GM19372 (cell line): ENCODE results near the gene MIGA2.

ENCODE experiments used
- ATAC-seq: cut with Tn5 transposase; IDR thresholded peaks from one replicate; pipeline ENCODE4 v1.9.1; 2021; ENCODE audit warnings: mild to moderate bottlenecking, low read depth, moderate library complexity; ENCODE audit not compliant: unreplicated experiment

The MIGA2 gene

DNA sequence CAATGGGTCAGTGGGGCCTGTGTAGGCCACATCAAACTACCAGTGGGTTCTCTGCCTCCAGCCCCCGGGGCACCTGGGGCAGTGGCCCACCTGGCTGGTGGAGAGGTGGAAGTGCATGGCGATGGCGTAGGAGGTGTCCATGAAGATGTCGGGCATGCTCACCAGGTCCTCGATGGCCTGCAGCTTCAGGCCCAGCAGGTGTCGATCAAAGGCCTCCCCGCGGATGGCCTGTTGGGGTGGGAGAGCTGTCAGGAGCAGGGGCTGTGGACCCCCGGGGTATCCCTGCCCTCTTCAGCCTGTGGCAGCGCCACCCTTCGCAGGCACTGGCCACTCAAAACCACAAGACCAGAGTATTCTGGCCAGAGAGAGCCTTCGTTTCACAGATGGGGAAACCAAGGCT, 59.5 kb downstream of the MIGA2 start:
- ATAC-seq, result no peak

DNA sequence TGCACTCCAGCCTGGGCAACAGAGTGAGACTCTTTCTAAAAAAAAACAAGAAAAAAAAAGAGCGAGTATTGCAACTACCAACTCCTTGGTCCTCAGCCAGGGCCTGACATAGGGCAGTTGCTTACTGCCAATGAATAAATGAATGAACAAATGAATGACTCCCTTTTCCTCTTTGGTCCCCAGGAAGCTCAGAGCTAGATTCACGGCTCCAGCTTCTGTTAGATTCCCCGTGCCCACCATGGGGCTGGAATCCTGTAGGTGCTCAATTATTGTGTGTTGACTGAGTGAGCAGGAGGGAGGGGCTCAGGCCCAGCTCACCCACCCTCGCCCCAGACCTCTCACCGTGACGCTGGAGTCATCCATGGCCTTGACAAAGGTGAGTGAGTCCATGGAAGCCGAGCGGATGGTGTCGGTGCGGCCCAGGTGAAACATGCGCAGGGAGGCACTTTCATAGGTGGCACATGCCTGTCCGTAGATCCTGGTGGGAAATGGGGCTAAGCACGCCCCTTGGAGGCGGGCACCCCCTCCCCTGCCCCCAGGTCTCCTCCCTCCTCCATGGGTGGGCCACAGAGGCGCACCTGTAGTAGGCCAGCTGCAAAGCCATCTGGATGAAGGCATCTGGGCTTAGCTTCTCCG, 61.4 kb downstream of the MIGA2 start:
- no peak for ATAC-seq

DNA sequence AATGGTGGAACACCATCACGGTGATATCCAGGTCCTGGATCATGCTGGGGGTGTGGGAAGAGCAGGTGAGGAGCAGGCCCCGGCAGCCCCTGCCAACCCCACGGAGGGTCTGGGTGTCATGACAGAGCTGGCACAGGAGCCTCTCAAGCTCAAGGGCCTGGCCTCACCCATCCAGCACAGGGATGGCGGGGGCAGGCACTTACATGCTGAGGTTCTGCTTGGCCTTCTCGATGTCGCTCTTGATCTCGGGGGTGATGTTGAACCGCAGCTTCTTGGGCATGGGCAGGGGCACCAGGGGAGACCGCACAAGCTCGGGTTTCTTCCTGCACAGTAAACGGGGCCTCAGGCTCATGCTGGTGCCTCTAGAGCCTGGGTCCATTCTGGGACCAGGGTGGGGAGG, 61.9 kb downstream of the MIGA2 start:
- ATAC-seq, result no peak

DNA sequence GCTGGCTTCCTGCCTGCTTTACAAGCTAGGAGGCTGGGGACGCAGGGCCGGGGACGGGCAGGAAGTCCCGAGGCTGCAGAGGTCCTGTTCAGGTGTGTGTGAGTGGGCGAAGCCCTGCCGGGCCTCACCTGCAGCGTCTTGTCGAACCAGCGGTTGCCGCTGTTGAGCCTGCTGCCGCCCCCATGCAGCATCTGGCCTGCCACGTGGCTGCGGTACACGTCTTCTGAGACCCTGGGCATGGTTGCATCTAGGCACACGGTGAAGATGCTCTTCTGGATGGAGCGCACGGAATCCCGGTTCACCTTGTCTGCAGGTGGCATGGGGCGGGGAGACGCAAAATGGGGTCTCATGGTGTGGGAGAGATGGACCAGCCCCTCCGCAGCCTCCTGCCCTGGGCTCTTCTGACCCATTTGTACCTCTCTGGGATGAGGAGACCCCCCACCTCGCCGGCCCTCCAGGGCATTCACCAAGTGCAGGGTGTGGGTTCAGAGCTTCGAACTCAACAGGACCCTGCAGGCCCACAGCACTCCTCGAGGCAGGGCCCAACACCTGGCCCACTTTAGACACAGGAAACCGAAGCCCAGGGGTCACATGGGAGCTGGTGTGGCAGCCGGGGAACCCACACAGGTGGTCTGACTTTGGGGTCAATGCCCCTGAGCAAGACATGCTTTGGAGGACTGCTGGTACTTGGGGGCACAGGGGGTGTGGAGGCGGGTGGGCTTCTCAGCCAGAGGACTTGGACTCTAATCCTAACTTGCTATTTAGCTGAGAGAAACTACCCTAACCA, 64.2 kb downstream of the MIGA2 start:
- no peak for ATAC-seq

DNA sequence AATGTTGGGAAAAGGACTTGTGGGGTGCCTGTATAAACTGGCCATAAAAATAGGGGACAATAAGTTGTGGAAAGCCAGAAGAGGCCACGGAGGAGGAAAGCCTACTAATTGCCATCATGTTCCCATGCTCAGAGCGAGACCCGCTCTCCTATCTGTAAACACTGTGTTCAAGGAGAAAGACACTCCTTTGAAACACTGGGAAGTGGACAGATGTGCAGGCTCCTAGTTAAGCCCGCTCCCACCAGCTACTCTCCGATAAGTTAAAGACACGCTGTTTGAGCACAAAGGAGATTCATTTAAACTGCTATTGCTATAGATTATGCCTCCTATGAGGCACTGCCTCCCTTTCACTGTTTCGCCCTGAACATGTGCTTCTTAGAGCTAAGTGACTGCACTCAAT, 64.9 kb downstream of the MIGA2 start:
- no peak for ATAC-seq

DNA sequence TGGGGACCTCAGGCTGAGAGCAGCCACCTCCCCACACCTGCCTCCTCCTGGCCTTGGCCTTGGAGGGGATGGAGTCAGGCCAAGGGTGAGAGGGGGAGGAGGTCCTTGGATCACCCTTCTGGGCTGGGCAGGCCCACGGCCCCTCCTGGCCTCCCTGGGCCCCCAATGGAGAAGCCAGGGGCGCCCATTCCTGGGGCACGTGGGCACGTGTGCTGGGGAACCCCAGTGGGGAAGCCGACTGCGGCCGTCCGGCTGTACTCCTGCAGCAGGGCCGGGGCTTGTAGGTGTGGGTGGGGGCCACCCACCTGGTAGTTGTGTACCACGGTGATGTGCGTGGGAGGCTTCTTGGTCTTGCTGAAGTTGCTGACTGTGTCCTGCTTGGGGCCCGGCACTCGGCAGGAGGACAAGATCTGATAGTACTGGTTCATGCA, 65.7 kb downstream of the MIGA2 start:
- ATAC-seq, result no peak

DNA sequence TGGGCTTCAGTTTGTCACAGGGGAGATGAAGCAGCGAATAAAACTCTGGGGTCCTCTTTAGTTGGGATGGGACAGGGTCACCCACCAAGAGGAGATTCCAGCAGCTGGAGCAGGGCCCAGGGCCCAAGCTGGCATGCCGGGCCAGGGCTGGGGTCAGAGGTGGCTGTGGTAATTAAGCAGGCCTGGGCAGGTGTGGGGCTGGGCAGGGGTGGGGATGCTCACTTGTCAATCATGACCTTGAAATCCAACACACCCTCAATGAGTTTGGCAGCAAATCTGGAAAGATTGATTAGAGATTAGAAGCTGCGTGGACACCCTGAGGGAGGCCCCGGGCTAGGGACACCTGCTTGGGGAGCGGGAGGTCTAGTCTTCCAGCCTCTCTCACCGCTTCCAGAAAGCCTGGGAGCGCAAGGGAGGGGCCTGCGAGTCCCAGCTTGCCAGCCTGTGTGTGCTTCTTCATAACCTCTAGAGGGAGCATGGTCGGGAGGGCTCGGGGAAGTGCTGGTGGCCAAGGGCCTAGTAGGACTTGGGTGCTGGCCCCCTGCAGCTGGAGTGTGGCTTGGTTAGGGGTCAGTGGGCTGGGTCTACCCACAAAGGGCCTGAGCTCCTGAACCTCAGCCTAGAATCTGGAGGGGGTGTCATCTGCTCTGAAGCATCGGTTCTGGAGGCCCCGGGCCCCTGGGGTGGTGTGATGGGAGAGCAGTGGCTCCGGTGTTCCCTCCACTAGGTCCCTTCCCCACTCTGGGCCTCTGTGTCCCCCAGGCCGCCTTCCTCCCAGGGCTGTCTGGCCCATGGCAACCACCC, 66.6 kb downstream of the MIGA2 start:
- no peak for ATAC-seq

DNA sequence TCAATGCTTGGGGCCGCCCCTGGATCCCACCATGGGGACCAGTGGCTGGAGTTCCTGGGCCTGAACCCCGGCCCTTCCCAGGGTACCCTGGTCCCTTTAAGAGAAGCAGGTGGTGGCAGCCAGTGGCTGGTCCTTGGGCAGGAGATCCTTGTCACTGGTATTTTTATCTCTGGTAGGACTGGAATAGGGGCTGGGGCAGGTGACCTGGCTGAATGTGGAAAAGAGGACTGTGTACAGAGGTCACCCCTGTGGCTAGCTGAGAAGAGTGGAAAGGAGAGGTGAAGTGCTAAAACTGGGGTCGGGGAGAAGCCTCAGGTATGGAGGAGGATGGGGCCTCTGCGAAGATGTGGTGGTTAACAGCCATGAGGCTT, 67.2 kb downstream of the MIGA2 start:
- no peak for ATAC-seq

DNA sequence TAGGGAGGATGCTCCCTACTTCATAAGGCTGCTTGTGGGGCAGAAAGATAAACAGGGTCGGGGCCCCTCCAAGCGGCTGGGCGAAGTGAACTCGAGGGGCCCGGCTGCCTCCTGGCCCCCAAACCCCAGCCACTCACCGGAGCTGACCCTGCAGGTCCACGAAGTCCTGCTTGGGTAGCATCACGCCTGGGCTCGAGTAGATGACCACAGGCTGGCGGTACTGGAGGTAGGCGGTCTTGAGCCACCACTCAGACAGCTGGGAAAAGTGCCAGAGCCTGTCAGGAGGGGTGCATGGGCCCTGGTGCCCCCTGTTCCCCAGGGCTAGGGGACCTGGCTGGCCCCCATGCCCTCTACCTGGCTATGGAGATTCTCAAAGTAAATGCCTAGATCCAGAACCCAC, 67.6 kb downstream of the MIGA2 start:
- ATAC-seq, result no peak

DNA sequence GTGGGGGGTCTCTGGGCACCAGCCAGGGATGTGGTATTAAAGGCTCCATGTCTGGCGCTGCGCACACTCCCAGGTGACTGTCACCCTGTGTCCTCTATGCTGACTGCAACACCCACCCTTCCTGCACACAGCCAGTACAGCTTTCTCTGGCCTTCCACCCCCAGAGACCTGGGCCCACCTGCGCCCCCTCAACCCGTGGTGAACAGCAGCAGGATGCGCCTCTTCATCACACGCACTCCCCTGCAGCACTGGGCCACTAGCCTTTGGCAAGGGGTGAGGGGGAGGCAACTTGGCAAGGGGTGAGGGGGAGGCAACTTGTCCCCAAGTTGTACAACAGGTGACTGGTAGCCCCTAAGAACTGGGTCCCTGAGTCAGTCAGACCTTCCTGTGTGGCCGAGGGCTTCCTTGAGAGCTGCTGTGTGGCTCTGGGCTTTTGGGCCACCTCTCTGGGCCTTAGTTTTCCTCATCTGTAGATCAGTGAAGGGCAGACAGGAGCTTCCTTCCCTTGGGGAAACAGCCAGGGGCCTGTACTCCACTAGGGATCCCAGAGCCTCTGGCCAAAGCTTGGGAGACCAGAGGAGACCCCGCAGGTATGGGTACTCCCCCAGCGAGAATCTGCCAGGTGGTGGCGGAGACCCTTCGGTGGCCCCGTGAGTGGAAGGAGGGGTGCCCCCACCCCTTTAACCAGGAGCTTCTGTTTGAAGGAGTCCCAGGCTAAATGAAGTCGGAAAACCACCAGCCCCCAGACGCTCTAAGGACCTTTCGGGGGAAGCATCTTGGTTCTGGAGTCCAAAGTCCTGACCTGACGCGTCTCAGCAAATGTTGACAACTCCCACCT, 69.7 kb downstream of the MIGA2 start:
- ATAC-seq, result no peak

DNA sequence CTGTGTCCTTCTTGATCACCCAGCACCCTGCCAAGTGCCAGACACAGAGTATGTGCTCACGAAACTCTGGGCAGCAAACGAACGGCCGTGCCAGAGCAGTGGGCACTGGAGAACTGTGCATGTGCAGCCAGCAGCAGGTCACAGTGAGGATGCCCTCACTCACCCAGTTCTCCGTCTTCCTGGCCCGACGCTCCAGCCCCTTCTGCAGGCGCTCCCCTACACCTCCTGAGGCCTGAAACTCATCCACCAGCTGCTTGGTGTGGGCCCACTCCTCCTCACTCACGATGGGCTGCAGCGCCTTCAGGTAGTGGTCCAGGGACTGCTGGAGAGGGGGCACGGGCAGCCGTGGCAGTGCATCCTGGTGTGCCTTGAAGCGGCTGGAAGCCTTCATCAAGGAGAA, 71.2 kb downstream of the MIGA2 start:
- ATAC-seq, result no peak

DNA sequence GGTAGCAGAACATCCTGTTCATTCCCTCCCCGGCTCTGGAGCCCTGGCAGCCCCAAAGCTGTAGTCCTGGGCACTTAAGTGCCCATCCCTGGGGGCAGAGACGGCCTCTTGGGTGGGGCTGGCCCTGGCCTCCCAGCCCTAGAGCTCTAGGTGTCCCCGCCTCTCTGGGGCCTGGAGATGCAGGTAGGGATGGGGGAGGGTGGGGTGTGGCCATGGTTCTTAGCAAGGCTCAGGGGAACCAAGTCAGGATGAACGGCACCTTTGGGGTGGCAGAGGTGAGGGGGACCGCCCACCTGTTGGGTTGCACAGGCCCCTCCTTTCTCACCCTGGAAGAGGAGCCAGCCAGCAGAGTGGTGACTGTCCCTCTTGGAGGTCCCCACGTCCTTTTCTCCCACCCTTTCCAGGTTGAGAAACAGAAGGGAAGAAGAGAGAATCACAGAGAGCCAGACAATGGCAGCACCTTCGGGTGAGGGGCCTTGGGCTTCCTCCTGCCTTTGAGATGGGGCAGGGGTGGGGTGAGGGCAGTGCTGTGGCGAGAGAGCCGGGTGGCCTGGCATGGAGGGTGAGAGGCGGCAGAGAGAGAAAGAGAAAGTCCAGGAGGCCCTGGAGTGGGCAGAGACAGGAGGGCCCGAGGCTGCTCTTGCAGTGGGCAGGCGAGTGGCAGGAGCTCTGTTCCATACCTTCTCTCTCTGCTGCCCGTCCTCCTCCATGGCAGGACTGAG, 71.8 kb downstream of the MIGA2 start:
- no peak for ATAC-seq

DNA sequence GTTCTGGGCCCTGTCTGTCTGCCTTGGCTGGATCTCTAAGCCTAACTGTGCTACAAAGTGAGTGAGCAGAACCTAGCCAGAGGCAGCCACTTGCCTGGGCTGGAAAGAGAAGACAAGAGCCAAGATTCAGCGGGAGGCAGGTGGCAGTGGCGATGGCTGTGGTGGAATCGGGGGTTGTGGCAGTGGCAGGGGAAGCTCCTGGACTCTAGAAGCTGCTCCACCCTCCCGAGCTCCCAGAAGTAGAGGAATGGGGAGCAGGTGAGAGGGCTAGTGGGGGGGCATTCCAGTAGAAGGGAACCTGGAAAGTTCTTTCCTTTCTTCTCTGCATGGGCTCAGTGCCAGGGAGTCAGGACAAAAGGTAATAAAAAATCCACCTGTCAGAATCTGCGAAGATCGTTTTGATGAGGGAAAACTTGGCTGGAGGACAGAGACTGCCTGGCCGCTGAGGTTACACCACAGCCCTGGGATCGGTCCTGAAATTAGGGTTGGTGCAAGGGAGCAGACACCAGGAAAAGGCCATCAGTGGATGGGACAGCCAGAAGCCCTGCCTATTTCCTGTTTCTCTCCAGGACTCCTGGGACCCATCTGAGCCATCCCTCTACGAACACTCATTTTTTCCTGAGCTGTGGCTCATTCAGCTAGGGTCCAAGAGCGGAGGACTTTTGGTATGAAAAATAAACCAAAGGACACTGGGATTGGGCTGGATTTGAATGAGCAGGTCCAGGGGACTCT, 72.5 kb downstream of the MIGA2 start:
- no peak for ATAC-seq

DNA sequence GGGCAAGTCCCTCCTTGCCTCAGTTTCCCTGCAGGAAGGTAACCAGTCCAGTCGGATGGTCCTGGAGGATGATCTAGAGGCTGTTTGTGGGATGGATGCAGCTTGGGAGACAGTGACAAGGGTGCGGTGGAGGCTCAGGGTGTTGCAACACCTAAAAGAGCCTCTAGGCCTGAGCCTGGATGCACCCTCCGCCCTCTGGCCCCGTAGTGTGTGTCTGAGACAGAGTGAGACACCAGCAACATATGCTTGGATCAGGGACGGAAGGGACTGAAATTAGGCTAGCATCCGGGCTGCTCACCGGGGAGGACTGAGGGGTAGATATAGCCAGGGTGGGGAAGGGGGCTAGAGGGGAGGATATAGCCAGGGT, 73.1 kb downstream of the MIGA2 start:
- no peak for ATAC-seq

DNA sequence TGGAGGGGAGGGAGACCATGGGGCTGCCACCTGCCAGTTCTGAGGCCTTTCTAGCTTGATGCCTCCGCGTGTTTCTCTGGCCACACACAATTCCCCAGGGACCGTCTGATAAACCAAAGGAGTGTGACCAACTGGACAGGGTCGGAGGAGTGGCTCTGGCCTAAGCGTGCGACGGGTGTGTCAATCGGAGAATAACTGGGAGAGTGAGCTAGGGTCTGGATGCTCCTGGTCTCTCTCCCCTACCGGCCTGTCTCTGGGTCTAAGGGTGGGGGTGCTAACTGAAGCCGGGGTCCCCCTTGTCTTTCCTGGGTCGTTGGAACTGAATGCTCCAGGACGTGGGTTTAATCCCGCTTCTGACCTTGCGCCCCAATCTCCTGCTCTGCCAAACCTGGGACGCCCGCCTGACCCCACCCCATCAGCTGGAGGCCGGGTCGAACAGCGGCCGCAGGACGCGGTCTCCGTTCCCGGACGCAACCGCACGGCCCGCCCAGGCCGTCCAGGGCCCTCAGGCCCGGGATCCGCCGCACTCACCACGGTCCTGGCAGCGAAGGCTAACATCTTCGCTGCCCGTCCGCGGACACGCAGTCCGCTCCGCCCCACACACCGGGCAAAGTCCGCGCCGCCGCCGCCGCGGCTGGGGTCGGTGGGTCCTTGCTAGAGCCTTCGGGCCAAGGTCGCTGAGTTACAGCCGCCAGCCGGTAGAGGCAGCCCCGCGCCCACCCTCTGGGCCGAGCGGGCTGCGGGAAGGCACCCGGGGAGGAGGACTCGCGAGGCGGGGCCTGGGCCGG, 73.7 kb downstream of the MIGA2 start:
- no peak for ATAC-seq

DNA sequence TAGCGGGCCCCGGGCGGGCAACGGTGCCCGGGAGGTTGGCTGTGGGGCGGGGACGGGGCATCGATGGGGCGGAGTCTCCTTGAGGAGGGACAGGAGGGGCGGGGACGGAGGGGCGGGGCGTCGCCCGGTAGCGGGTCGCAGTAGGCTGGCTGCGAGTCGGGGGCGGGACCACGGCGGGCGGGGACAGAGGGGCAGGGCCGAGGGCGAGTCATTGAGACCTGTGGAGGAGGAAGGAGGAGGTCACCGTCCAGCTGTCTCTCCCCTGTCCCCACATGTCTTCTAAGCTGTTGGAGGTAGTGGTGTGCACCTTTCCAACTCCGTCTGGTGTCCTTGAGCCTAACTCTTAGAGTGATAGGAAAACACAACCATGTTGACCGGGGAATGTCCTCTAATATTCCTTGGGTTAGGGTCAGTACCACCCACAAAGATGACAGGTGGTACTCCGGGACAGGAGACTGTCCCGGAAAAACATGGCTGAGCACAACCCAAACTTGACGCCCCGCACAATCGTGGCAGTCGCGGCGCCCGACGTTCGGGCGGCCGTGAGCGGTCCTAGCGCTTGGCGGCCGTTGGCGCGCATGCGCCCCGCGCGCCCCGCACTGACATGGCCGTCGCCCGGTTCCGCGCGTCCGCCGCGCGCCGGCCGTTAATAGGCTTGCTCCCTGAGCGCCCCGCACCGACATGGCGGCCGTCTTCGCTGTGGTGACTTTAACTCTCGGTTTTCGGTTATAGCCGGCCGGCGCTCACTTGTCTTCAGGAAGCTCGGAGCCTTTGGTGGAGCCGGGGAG, 74.5 kb downstream of the MIGA2 start, which contains the start of the genes CRAT and PTPA:
Gene CRAT (minus strand): TSS at position 54 of the 788 bp plus-strand sequence. CDS start 284 bp downstream, outside the sequence.
Gene PTPA (plus strand): TSS at position 676 of the 788 bp plus-strand sequence. CDS start 186 bp downstream, outside the sequence.
- ATAC-seq, result peak; percentile 87

DNA sequence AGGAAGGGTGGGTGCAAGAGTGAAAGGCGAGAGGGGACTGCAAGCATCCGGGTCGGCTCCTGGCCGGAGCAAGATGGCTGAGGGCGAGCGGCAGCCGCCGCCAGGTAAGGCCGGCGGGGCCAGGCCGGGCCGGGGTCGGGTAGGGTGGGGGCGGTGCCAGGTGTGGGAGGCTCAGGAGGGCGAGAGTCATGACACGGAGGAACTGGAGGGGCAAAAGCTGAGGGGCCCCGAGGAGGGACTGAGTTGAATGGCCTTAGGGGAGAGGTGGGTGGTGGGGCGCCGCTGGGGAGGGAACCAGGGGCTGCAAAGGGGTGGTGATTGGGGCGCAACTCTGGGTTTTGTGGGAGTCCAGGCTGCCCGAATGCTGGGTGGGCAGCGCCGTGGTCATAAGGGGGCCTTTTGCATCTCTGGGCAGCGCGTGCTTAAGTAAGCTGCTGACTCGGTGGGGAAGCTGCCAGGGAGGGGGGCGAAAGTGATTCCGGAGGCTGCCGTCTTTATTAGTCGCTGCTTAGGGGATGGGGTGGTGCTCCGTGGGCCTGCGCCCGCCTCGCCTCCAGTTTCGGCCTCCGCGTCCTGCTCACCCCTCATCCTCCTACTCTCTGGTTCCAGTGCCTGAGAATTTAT, 75.2 kb downstream of the MIGA2 start:
- ATAC-seq, result no peak
